ENCODE results near the gene EMC10.

EMC10 gene

GRCh38 chr19:50458396-50459066 is 17.8 kb upstream of the EMC10 start:
- no peak for TF ChIP-seq SIN3A (IDR thresholded peaks at IDR 0.05; ENCODE audit: borderline replicate concordance, insufficient read depth, low read length)
- no peak for TF ChIP-seq FOXP2 (optimal IDR thresholded peaks at IDR 0.05; ENCODE audit: borderline replicate concordance, extremely low read depth, extremely low read length, insufficient read depth)
- TF ChIP-seq POLR2AphosphoS5 (IDR thresholded peaks at IDR 0.05; ENCODE audit: low read depth, low read length) = no peak
- TF ChIP-seq REST (IDR thresholded peaks at IDR 0.05; ENCODE audit: insufficient read depth in 1 of 2, low read depth in 2 of 2, low read length in 2 of 2) = no peak
- TF ChIP-seq TAF1 (IDR thresholded peaks at IDR 0.05; ENCODE audit: borderline replicate concordance, insufficient read depth, low read length) = no peak

- TF ChIP-seq TAF1 (IDR thresholded peaks at IDR 0.05; ENCODE audit: borderline replicate concordance, insufficient read depth, low read length) (no peak), REST (IDR thresholded peaks at IDR 0.05; ENCODE audit: insufficient read depth in 1 of 2, low read depth in 2 of 2, low read length in 2 of 2) (no peak), FOXP2 (optimal IDR thresholded peaks at IDR 0.05; ENCODE audit: borderline replicate concordance, extremely low read depth, extremely low read length, insufficient read depth) (no peak), SIN3A (IDR thresholded peaks at IDR 0.05; ENCODE audit: borderline replicate concordance, insufficient read depth, low read length) (no peak), POLR2AphosphoS5 (IDR thresholded peaks at IDR 0.05; ENCODE audit: low read depth, low read length) (no peak)
Measured at GRCh38 chr19:50459067-50459456, 17.2 kb upstream of the EMC10 start.

GRCh38 chr19:50459638-50460037 is 16.7 kb upstream of the EMC10 start:
- no peak for TF ChIP-seq REST (IDR thresholded peaks at IDR 0.05; ENCODE audit: insufficient read depth in 1 of 2, low read depth in 2 of 2, low read length in 2 of 2)
- TF ChIP-seq POLR2AphosphoS5 (IDR thresholded peaks at IDR 0.05; ENCODE audit: low read depth, low read length) = no peak
- no peak for TF ChIP-seq TAF1 (IDR thresholded peaks at IDR 0.05; ENCODE audit: borderline replicate concordance, insufficient read depth, low read length)
- no peak for TF ChIP-seq FOXP2 (optimal IDR thresholded peaks at IDR 0.05; ENCODE audit: borderline replicate concordance, extremely low read depth, extremely low read length, insufficient read depth)
- TF ChIP-seq SIN3A (IDR thresholded peaks at IDR 0.05; ENCODE audit: borderline replicate concordance, insufficient read depth, low read length) = no peak

- TF ChIP-seq FOXP2 (optimal IDR thresholded peaks at IDR 0.05; ENCODE audit: borderline replicate concordance, extremely low read depth, extremely low read length, insufficient read depth) (no peak), TAF1 (IDR thresholded peaks at IDR 0.05; ENCODE audit: borderline replicate concordance, insufficient read depth, low read length) (no peak), REST (IDR thresholded peaks at IDR 0.05; ENCODE audit: insufficient read depth in 1 of 2, low read depth in 2 of 2, low read length in 2 of 2) (no peak), SIN3A (IDR thresholded peaks at IDR 0.05; ENCODE audit: borderline replicate concordance, insufficient read depth, low read length) (no peak)
Measured at GRCh38 chr19:50460161-50460765, 16.0 kb upstream of the EMC10 start.
